IMR-90 (cell line): ENCODE results near the gene CEP20. TPM values are rescaled to one million over a fixed set of nuclear protein-coding genes. Genes with fewer than 3 reads are reported as not detected.

Experiments used
- ATAC-seq: fragments of 200-7000 bp; cut with Tn5 transposase; 2 replicates; pipeline ENCODE4 v1.9.1; 2020; ENCODE audit warnings: low read depth, mild to moderate bottlenecking, moderate library complexity
- BruUV-seq: library from RNA; stranded (reverse); fragments of 400-500 nt; replicated peaks from 2 replicates; lab custom pipeline; 2021; lab: Mats Ljungman, UMichigan
- CTCF ChIA-PET: fragments of 300-600 bp; formaldehyde crosslinking; extraction: SDS; loops from one replicate; lab custom pipeline; 2021; ENCODE audit warnings: antibody characterized with exemption; lab: Yijun Ruan, JAX
- POLR2A ChIA-PET: fragments of 300-600 bp; sonication (Branson Sonifier 250); formaldehyde crosslinking; loops from one replicate; lab custom pipeline; 2022; ENCODE audit warnings: antibody characterized with exemption; ENCODE audit not compliant: unreplicated experiment; lab: Charles Lee
- DNase-seq: peaks from one replicate; pipeline ENCODE4 v3.0.0; 2013
- H2AFZ ChIP-seq: replicated peaks from 2 replicates; pipeline ENCODE3; 2013; ENCODE audit warnings: low read length, mild to moderate bottlenecking; ENCODE audit not compliant: poor library complexity
- H2AK5ac ChIP-seq: 2 replicates; pipeline ENCODE4 v1.6.1; 2013; ENCODE audit warnings: low read depth, low read length, inconsistent platforms
- H2AK9ac ChIP-seq: replicated peaks from 2 replicates; pipeline ENCODE3; 2013; ENCODE audit warnings: mild to moderate bottlenecking, low read depth, low read length, moderate library complexity; ENCODE audit not compliant: poor library complexity
- H2BK120ac ChIP-seq: 2 replicates; pipeline ENCODE4 v1.6.1; 2013; ENCODE audit warnings: low read depth, low read length, inconsistent platforms
- H2BK15ac ChIP-seq: 3 replicates; pipeline ENCODE4 v1.6.1; 2013; ENCODE audit warnings: low read depth, low read length, inconsistent platforms
- H2BK20ac ChIP-seq: 2 replicates; pipeline ENCODE4 v1.6.1; 2013; ENCODE audit warnings: low read depth, mild to moderate bottlenecking, inconsistent platforms, low read length, moderate library complexity
- H2BK5ac ChIP-seq: 2 replicates; pipeline ENCODE4 v1.6.1; 2013; ENCODE audit warnings: mild to moderate bottlenecking, low read depth, low read length, inconsistent platforms; ENCODE audit not compliant: poor library complexity, severe bottlenecking
- H3K14ac ChIP-seq: replicated peaks from 2 replicates; pipeline ENCODE4 v1.6.1; 2013; ENCODE audit warnings: low read depth, low read length, inconsistent platforms
- H3K18ac ChIP-seq: 2 replicates; pipeline ENCODE4 v1.6.1; 2013; ENCODE audit warnings: low read depth, low read length, control low read depth
- H3K23ac ChIP-seq: 2 replicates; pipeline ENCODE4 v1.6.1; 2013; ENCODE audit warnings: low read depth, low read length, inconsistent platforms
- H3K27ac ChIP-seq: 2 replicates; pipeline ENCODE4 v1.5.1; 2013; ENCODE audit warnings: mild to moderate bottlenecking, control low read depth, low read length; ENCODE audit not compliant: insufficient read depth
- H3K27me3 ChIP-seq: 2 replicates; pipeline ENCODE4 v1.6.1; 2013; ENCODE audit warnings: low read length; ENCODE audit not compliant: control insufficient read depth, insufficient read depth
- H3K36me3 ChIP-seq: 2 replicates; pipeline ENCODE4 v1.6.1; 2013; ENCODE audit warnings: low read length, mixed read lengths; ENCODE audit not compliant: control insufficient read depth, insufficient read depth
- H3K4ac ChIP-seq: 2 replicates; pipeline ENCODE4 v1.6.1; 2013; ENCODE audit warnings: low read depth, low read length, inconsistent platforms
- H3K4me1 ChIP-seq: 2 replicates; pipeline ENCODE4 v1.6.1; 2013; ENCODE audit warnings: low read length, mixed read lengths; ENCODE audit not compliant: control insufficient read depth, insufficient read depth
- H3K4me2 ChIP-seq: 2 replicates; pipeline ENCODE4 v1.6.1; 2013; ENCODE audit warnings: low read depth, mild to moderate bottlenecking, control low read depth, low read length, moderate library complexity
- H3K4me3 ChIP-seq: 2 replicates; pipeline ENCODE4 v1.5.1; 2013; ENCODE audit warnings: low read depth, mild to moderate bottlenecking, control low read depth, low read length, moderate library complexity; ENCODE audit not compliant: insufficient read depth
- H3K56ac ChIP-seq: 2 replicates; pipeline ENCODE4 v1.6.1; 2013; ENCODE audit warnings: low read length, inconsistent platforms; ENCODE audit not compliant: insufficient read depth; ENCODE audit errors: extremely low read depth
- H3K79me1 ChIP-seq, 2 experiments: 2 replicates each; pipeline ENCODE4 v1.6.1; 2013; ENCODE audit warnings: low read length in 2 of 2, inconsistent platforms in 1 of 2, low read depth in 1 of 2
- H3K9ac ChIP-seq: 2 replicates; pipeline ENCODE4 v1.6.1; 2013; ENCODE audit warnings: low read depth, low read length, control low read depth
- H3K9me1 ChIP-seq: 2 replicates; pipeline ENCODE4 v1.6.1; 2013; ENCODE audit warnings: low read length, inconsistent platforms; ENCODE audit not compliant: insufficient read depth
- H3K9me3 ChIP-seq: 2 replicates; pipeline ENCODE4 v1.6.1; 2013; ENCODE audit warnings: low read length; ENCODE audit not compliant: control insufficient read depth, insufficient read depth
- H4K20me1 ChIP-seq: 2 replicates; pipeline ENCODE4 v1.6.1; 2013; ENCODE audit warnings: low read length, inconsistent platforms; ENCODE audit not compliant: insufficient read depth
- H4K5ac ChIP-seq: 2 replicates; pipeline ENCODE4 v1.6.1; 2013; ENCODE audit warnings: mild to moderate bottlenecking, low read depth, low read length, control low read depth
- H4K8ac ChIP-seq, 2 experiments: 2 replicates each; pipeline ENCODE4 v1.6.1; 2013; ENCODE audit warnings: low read depth in 2 of 2, low read length in 2 of 2, control low read depth in 1 of 2, inconsistent platforms in 1 of 2
- H4K91ac ChIP-seq: 2 replicates; pipeline ENCODE4 v1.6.1; 2013; ENCODE audit warnings: low read depth, low read length, inconsistent platforms; ENCODE audit not compliant: insufficient read depth
- BHLHE40 ChIP-seq: fragments of 150-350 bp; IDR thresholded peaks from 2 replicates; pipeline ENCODE4 v1.6.1; 2016; ENCODE audit warnings: mild to moderate bottlenecking, low read depth, low read length
- CEBPB ChIP-seq: IDR thresholded peaks from 2 replicates; pipeline ENCODE4 v1.6.1; 2012; ENCODE audit warnings: low read depth, low read length, improper control_type of control experiment
- CHD1 ChIP-seq: IDR thresholded peaks from 2 replicates; pipeline ENCODE4 v1.6.1; 2012; ENCODE audit warnings: low read depth, low read length, improper control_type of control experiment
- FOS ChIP-seq: fragments of 150-350 bp; IDR thresholded peaks from 2 replicates; pipeline ENCODE4 v1.6.1; 2016; ENCODE audit warnings: low read depth, low read length
- MAFK ChIP-seq: IDR thresholded peaks from 2 replicates; pipeline ENCODE4 v1.6.1; 2012; ENCODE audit warnings: low read depth, low read length, improper control_type of control experiment
- MAZ ChIP-seq: IDR thresholded peaks from 2 replicates; pipeline ENCODE4 v1.6.1; 2012; ENCODE audit warnings: low read depth, mild to moderate bottlenecking, low read length, improper control_type of control experiment, moderate library complexity, borderline replicate concordance
- MXI1 ChIP-seq: IDR thresholded peaks from 2 replicates; pipeline ENCODE4 v1.6.1; 2012; ENCODE audit warnings: low read depth, mild to moderate bottlenecking, low read length, moderate library complexity, borderline replicate concordance
- POLR2A ChIP-seq: IDR thresholded peaks from 2 replicates; pipeline ENCODE4 v1.6.1; 2012; ENCODE audit warnings: mild to moderate bottlenecking, low read depth, low read length
- RAD21 ChIP-seq: IDR thresholded peaks from 2 replicates; pipeline ENCODE4 v1.6.1; 2012; ENCODE audit warnings: low read length, improper control_type of control experiment
- RCOR1 ChIP-seq: IDR thresholded peaks from 2 replicates; pipeline ENCODE4 v1.6.1; 2012; ENCODE audit warnings: mild to moderate bottlenecking, low read length, improper control_type of control experiment; ENCODE audit not compliant: insufficient replicate concordance
- RFX5 ChIP-seq: IDR thresholded peaks from 2 replicates; pipeline ENCODE4 v1.8.0; 2012; ENCODE audit warnings: low read depth, mild to moderate bottlenecking, low read length, moderate library complexity
- SMC3 ChIP-seq: fragments of 150-350 bp; IDR thresholded peaks from 2 replicates; pipeline ENCODE4 v1.6.1; 2016; ENCODE audit warnings: low read depth, mild to moderate bottlenecking, antibody characterized with exemption, low read length, moderate library complexity
- USF2 ChIP-seq: fragments of 150-350 bp; IDR thresholded peaks from 2 replicates; pipeline ENCODE4 v1.6.1; 2017; ENCODE audit warnings: mild to moderate bottlenecking, antibody characterized with exemption, low read length, low read depth
- WGBS, 2 experiments: methylation state at CpG; one replicate each; pipeline versions ENCODE4 v1.1.5 to v1.1.7; 2013; ENCODE audit warnings: missing lambda C conversion rate in 2 of 2; ENCODE audit not compliant: insufficient read length in 1 of 2; ENCODE audit errors: extremely low coverage in 2 of 2; 5-methylcytosine and 5-hydroxymethylcytosine counted together
- dilution Hi-C: fragments of 300-500 bp; cut with HindIII; formaldehyde crosslinking; loops from one replicate; pipeline ENCODE4 v1.14.3; 2018; ENCODE audit warnings: low sequenced_read_pairs; ENCODE audit not compliant: unreplicated experiment
- in situ Hi-C: fragments of 300-500 bp; cut with MboI; formaldehyde crosslinking; loops from 3 replicates; pipeline ENCODE4 v1.14.3; 2019; ENCODE audit warnings: low sequenced_read_pairs, inconsistent platforms, mixed read lengths
- intact Hi-C: fragments of 100-400 bp; cut with micrococcal nuclease; formaldehyde crosslinking; loops from 2 replicates; pipeline ENCODE4 v1.10.0; 2022
- polyA plus RNA-seq, 3 experiments: library from polyadenylated mRNA; depleted of rRNA; stranded (reverse); fragments of >200 nt; gene quantifications; 2 replicates each; pipeline ENCODE4 v1.2.3, GENCODE V29; 2012; ENCODE audit warnings: low replicate concordance in 1 of 3
- total RNA-seq: library from RNA; depleted of rRNA; stranded (reverse); fragments of >200 nt; gene quantifications from 2 replicates; pipeline ENCODE4 v1.2.3, GENCODE V29; 2012

The CEP20 gene
- total and polyA plus RNA-seq, 2 of the 4 experiments (the other 2 are of a cell fraction): 28.8 to 40.1 TPM

- H3K4ac ChIP-seq: no peak overlapping the region
- in situ Hi-C loops: loop anchor here (25.0 kb wide), 1 partner anchor 118 kb away; no protein-coding TSS in a partner anchor
- H2BK15ac ChIP-seq: no peak overlapping the region
- H3K27ac ChIP-seq: no peak overlapping the region
- H2BK20ac ChIP-seq: no peak overlapping the region
- dilution Hi-C loops: no loop called here
- H2BK120ac ChIP-seq: no peak overlapping the region
- intact Hi-C loops: no loop called here
- H3K4me1 ChIP-seq: peaks cover 6% of the 10 kb centered on the region
- H3K36me3 ChIP-seq: no peaks in the 10 kb centered on the region
- CTCF ChIA-PET: no interaction called here
- BruUV-seq: no TSS peak
- no peak overlapping the region for H3K4me3 ChIP-seq
- peaks cover 0 to 11% of the 10 kb centered on the region in 2 experiments; a peak in 1 of 4 replicates for H3K79me1 ChIP-seq
- H4K8ac ChIP-seq: no peak overlapping the region
- no peak overlapping the region for H2AFZ ChIP-seq
- DNase-seq (no peak), ATAC-seq (no peak)
- 90% methylated on average over 3 of the region's 7 CpGs; no CpG with 5 or more reads in 1 of the 2 experiments for WGBS, 2 experiments
- H2AK5ac ChIP-seq: no peak overlapping the region
- H3K27me3 ChIP-seq: no peaks in the 10 kb centered on the region
- H4K91ac ChIP-seq: no peak overlapping the region
- POLR2A ChIA-PET: no interaction called here
- no peak overlapping the region for H3K9ac ChIP-seq
- no peak overlapping the region for H3K56ac ChIP-seq
- peaks cover 16% of the 10 kb centered on the region for H3K9me1 ChIP-seq
- H3K14ac ChIP-seq: no peak overlapping the region
- H3K4me2 ChIP-seq: no peak overlapping the region
- H2AK9ac ChIP-seq: no peak overlapping the region
- no peak overlapping the region for H2BK5ac ChIP-seq
- H3K23ac ChIP-seq: no peak overlapping the region
- no peak for TF ChIP-seq MXI1
- no peak for TF ChIP-seq SMC3
- TF ChIP-seq RAD21: no peak
- no peak for TF ChIP-seq CEBPB
- TF ChIP-seq USF2: no peak
- TF ChIP-seq RCOR1: no peak
- no peak for TF ChIP-seq MAFK
- no peak for TF ChIP-seq CHD1
- TF ChIP-seq BHLHE40: no peak
- no peak for TF ChIP-seq FOS
- TF ChIP-seq RFX5: no peak
- no peak for TF ChIP-seq MAZ
- no peak for TF ChIP-seq POLR2A
- H3K18ac ChIP-seq: no peak overlapping the region
- no peaks in the 10 kb centered on the region for H4K20me1 ChIP-seq
- H3K9me3 ChIP-seq: no peaks in the 10 kb centered on the region
- no peak overlapping the region for H4K5ac ChIP-seq
Measured at GRCh38 chr16:15894571-15895374, 6.4 kb upstream of the CEP20 start.
